SJCRH30 (cell line): ENCODE data around the gene FFAR1. TPM values are rescaled to one million over a fixed set of nuclear protein-coding genes. Genes with fewer than 3 reads are reported as not detected.

Experiments used
- DNase-seq, 2 experiments: peaks; one replicate each; pipeline ENCODE4 v3.0.0-alpha.2; 2015 to 2020
- H3K27ac ChIP-seq: fragments of 250-450 bp; sonication (Bioruptor Pico); 2 replicates; pipeline ENCODE4 v1.5.1; 2020; ENCODE audit warnings: mild to moderate bottlenecking, moderate library complexity
- H3K27me3 ChIP-seq: fragments of 250-450 bp; sonication (Bioruptor Pico); 2 replicates; pipeline ENCODE4 v1.5.1; 2020; ENCODE audit warnings: mild to moderate bottlenecking, moderate library complexity
- H3K36me3 ChIP-seq: fragments of 250-450 bp; sonication (Bioruptor Pico); 2 replicates; pipeline ENCODE4 v1.5.1; 2020; ENCODE audit warnings: mild to moderate bottlenecking, moderate library complexity
- H3K4me1 ChIP-seq: fragments of 250-450 bp; sonication (Bioruptor Pico); 2 replicates; pipeline ENCODE4 v1.5.1; 2020; ENCODE audit warnings: mild to moderate bottlenecking, moderate library complexity
- H3K4me3 ChIP-seq: fragments of 250-450 bp; sonication (Bioruptor Pico); 2 replicates; pipeline ENCODE4 v1.5.1; 2020; ENCODE audit warnings: mild to moderate bottlenecking, moderate library complexity
- H3K9me3 ChIP-seq: fragments of 250-450 bp; sonication (Bioruptor Pico); replicated peaks from 2 replicates; pipeline ENCODE4 v1.5.1; 2020; ENCODE audit warnings: mild to moderate bottlenecking, moderate library complexity
- total RNA-seq: library from RNA; depleted of rRNA; stranded (reverse); fragments of >200 nt; shearing (Covaris generic); gene quantifications from 2 replicates; pipeline ENCODE4 v1.2.3, GENCODE V29; 2014

FFAR1 gene
- total RNA-seq, 1 experiment from 2014 or later = not detected

DNA sequence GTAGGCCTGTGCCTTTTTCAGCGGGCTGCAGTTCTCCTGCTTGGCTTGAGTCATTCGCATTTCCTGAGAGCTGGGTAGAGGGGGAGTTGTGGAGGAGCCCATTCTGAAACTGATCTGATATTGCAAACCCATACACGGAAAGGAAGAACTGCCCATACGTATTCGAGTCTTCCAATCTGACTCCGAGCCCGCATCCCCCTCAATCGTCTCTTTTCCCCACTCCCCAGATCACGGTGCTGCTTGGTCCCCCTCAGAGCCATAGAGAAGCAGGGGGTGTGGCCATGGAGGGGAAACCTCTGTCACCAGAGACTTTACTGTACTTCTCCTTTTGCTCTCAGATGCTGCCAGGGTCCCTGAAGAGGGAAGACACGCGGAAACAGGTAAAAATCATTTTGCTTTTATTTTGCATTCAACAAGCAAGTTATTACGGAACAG, 18.8 kb upstream of the FFAR1 start, which contains the start of gene CD22:
Gene CD22, plus strand, starts transcription at position 337 of the 435 bp plus-strand sequence. CDS start 2,854 bp downstream, outside the sequence.
- H3K4me1 ChIP-seq = no peaks in the 10 kb centered on the region
- DNase-seq = no peak
- H3K27ac ChIP-seq = no peak within 1 kb of the TSS
- no peak within 1 kb of the TSS for H3K4me3 ChIP-seq
- no peaks in the 10 kb centered on the region for H3K36me3 ChIP-seq
- H3K27me3 ChIP-seq = peaks cover 4% of the 10 kb centered on the region; the same call in 1 of the 2 replicates
- no peaks in the 10 kb centered on the region for H3K9me3 ChIP-seq

DNA sequence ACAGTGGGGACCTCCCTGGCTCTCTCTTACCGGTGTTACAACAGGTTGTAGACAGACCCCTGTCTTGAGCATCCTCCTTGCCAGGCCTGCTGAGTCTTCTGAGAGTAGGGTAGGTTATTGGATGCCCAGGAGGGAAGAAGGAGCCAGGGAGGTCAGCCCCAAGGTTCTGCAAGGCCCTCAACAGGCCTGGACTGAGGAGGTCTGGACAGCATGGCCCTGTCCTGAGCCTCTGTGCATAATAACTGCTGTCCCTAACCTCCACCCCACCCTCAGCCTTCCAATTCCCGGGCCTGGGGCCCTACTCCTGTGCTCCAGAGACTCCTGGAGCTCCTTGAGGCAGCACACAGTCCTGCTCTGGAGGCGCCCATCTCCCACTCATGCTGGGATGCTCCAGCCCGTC, 18.4 kb upstream of the FFAR1 start:
- Histone ChIP-seq H3K9me3 (no peaks in the 10 kb centered on the region), H3K36me3 (no peaks in the 10 kb centered on the region), H3K4me1 (no peaks in the 10 kb centered on the region), H3K27me3 (peaks cover 4% of the 10 kb centered on the region; the same call in 1 of the 2 replicates), H3K27ac (no peak overlapping the region), H3K4me3 (no peak overlapping the region)
- no peak for DNase-seq

- DNase-seq = no peak
- H3K4me1 ChIP-seq = no peaks in the 10 kb centered on the region
- H3K4me3 ChIP-seq = no peak overlapping the region
- no peaks in the 10 kb centered on the region for H3K9me3 ChIP-seq
- H3K27ac ChIP-seq = no peak overlapping the region
- peaks cover 4% of the 10 kb centered on the region; the same call in 1 of the 2 replicates for H3K27me3 ChIP-seq
- H3K36me3 ChIP-seq = no peaks in the 10 kb centered on the region
Observed at GRCh38 chr19:35330475-35330874, 17.2 kb upstream of the FFAR1 start.

GRCh38 chr19:35331551-35332214, 16.0 kb upstream of the FFAR1 start:
- Histone ChIP-seq H3K4me3 (no peak overlapping the region), H3K27me3 (no peaks in the 10 kb centered on the region), H3K27ac (no peak overlapping the region), H3K9me3 (no peaks in the 10 kb centered on the region), H3K4me1 (no peaks in the 10 kb centered on the region), H3K36me3 (no peaks in the 10 kb centered on the region)
- DNase-seq = no peak

GRCh38 chr19:35332817-35333216, 14.9 kb upstream of the FFAR1 start:
- H3K36me3 ChIP-seq = no peaks in the 10 kb centered on the region
- DNase-seq = no peak
- H3K27me3 ChIP-seq = no peaks in the 10 kb centered on the region
- no peaks in the 10 kb centered on the region for H3K4me1 ChIP-seq
- H3K4me3 ChIP-seq = no peak overlapping the region
- no peak overlapping the region for H3K27ac ChIP-seq
- H3K9me3 ChIP-seq = no peaks in the 10 kb centered on the region

- Histone ChIP-seq H3K36me3 (no peaks in the 10 kb centered on the region), H3K4me1 (no peaks in the 10 kb centered on the region), H3K27ac (no peak overlapping the region), H3K9me3 (no peaks in the 10 kb centered on the region), H3K4me3 (no peak overlapping the region), H3K27me3 (no peaks in the 10 kb centered on the region)
- no peak for DNase-seq
Observed at GRCh38 chr19:35334144-35334753, 13.5 kb upstream of the FFAR1 start.

DNA sequence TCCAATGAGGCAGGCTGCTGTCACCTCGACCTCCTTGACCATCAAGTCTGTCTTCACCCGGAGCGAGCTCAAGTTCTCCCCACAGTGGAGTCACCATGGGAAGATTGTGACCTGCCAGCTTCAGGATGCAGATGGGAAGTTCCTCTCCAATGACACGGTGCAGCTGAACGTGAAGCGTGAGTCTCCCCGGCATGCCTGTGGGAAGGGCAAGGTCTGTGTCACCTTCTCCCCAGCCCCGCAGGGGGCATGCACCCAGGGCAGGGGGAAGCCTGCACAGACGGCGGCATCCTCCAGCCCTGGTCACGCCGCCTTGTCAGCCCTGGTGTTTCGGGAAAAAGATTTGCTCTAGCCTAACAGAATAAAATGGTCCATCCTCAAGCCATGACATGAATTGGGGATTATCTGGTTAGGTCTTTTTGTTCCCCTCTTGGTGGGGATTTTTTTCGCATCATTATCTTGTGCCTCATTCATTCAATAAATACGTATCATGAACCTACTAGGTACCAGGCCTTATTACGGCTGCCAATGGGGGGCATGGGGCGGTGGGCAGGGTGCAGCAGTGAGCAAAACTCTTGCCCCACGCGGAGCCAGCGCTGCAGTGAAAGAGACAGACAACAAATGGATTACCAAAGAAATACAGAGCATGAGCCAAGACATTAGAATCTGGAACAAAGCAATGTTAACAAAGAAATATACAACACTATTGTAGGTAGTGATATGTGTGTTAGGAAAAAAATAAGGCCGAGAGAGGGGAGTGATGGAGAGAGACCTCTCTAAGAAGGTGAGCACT, 11.3 kb upstream of the FFAR1 start:
- Histone ChIP-seq H3K36me3 (no peaks in the 10 kb centered on the region), H3K9me3 (no peaks in the 10 kb centered on the region), H3K4me3 (no peak overlapping the region), H3K27ac (no peak overlapping the region), H3K4me1 (no peaks in the 10 kb centered on the region), H3K27me3 (no peaks in the 10 kb centered on the region)
- DNase-seq = no peak

DNA sequence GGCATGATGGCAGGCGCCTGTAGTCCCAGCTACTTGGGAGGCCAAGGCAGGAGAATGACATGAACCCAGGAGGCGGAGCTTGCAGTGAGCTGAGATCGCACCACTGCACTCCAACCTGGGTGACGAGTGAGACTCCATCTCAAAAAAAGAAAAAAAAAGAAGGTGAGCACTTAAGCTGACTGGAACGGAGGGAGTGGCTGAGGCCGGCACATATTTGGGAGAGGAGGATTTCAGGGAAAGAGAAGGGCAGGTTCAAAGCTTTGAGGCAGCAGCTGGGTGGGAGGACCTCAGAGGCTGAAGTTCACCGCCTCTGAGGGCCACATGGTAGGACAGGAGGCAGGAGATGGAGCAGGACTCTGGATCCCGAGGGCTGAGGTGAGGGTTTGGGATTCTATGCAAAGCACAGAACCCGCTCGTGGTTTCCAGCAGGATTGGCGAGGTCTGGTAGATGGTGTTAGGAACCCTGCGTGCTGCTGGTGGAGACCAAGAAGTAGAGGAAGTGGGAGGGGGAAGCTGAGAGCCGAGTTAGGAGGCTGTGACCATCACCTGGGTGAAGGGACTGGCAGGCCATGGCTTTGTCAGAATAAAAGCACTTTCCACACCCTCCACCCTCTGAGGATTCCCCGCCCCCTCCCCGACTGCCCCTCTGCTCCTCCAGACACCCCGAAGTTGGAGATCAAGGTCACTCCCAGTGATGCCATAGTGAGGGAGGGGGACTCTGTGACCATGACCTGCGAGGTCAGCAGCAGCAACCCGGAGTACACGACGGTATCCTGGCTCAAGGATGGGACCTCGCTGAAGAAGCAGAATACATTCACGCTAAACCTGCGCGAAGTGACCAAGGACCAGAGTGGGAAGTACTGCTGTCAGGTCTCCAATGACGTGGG, 10.4 kb upstream of the FFAR1 start:
- no peaks in the 10 kb centered on the region for H3K4me1 ChIP-seq
- H3K27me3 ChIP-seq = no peaks in the 10 kb centered on the region
- H3K27ac ChIP-seq = no peak overlapping the region
- H3K4me3 ChIP-seq = no peak overlapping the region
- H3K36me3 ChIP-seq = no peaks in the 10 kb centered on the region
- no peak for DNase-seq
- no peaks in the 10 kb centered on the region for H3K9me3 ChIP-seq

DNA sequence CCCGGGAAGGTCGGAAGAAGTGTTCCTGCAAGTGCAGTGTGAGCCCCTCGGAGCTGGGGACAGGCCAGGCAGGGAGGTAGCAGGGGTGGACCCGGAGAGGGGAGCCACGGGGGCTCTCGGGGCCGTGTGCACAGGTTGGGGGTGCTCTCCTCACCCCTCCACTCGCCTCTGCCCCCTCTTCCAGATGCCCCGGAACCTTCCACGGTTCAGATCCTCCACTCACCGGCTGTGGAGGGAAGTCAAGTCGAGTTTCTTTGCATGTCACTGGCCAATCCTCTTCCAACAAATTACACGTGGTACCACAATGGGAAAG, 9.8 kb upstream of the FFAR1 start:
- DNase-seq = no peak
- Histone ChIP-seq H3K27ac (no peak overlapping the region), H3K9me3 (no peaks in the 10 kb centered on the region), H3K36me3 (no peaks in the 10 kb centered on the region), H3K27me3 (no peaks in the 10 kb centered on the region), H3K4me1 (no peaks in the 10 kb centered on the region), H3K4me3 (no peak overlapping the region)

GRCh38 chr19:35340431-35340830, 7.3 kb upstream of the FFAR1 start:
- Histone ChIP-seq H3K4me1 (no peaks in the 10 kb centered on the region), H3K4me3 (no peak overlapping the region), H3K9me3 (no peaks in the 10 kb centered on the region), H3K36me3 (no peaks in the 10 kb centered on the region), H3K27ac (no peak overlapping the region), H3K27me3 (no peaks in the 10 kb centered on the region)
- no peak for DNase-seq

DNA sequence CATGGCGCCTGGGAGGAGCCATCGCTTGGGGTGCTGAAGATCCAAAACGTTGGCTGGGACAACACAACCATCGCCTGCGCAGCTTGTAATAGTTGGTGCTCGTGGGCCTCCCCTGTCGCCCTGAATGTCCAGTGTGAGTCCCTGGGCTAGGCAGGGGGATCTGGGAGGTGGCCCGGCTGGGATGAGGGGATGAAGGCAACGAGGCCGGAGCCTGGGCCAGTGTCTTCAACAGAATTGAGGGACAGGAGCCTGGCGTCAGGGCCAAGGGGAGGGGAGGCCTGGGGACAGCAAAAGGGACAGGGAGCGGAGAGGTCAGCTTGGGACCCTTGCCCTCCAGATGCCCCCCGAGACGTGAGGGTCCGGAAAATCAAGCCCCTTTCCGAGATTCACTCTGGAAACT, 6.7 kb upstream of the FFAR1 start:
- Histone ChIP-seq H3K9me3 (no peaks in the 10 kb centered on the region), H3K36me3 (no peaks in the 10 kb centered on the region), H3K27ac (no peak overlapping the region), H3K27me3 (no peaks in the 10 kb centered on the region), H3K4me1 (no peaks in the 10 kb centered on the region), H3K4me3 (no peak overlapping the region)
- DNase-seq = no peak

DNA sequence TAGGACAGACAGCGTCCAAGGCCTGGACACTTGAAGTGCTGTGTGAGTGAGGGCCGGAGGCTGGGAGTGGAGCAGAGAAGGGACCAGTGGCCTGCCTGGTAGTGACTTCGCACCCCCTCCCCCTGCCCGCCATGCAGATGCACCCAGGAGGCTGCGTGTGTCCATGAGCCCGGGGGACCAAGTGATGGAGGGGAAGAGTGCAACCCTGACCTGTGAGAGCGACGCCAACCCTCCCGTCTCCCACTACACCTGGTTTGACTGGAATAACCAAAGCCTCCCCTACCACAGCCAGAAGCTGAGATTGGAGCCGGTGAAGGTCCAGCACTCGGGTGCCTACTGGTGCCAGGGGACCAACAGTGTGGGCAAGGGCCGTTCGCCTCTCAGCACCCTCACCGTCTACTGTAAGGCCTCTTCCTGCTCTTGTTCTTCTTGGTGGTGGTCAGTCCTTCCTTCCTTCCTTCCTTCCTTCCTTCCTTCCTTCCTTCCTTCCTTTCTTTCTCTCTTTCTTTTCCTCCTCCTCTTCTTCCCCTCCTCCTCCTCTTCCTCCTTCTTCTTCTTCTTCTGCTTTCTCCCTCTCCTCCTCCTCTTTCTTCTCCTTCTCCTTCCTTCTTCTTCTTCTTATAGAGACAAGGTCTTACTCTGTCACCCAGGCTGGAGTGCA, 6.0 kb upstream of the FFAR1 start:
- Histone ChIP-seq H3K27ac (no peak overlapping the region), H3K4me1 (no peaks in the 10 kb centered on the region), H3K9me3 (no peaks in the 10 kb centered on the region), H3K36me3 (no peaks in the 10 kb centered on the region), H3K4me3 (no peak overlapping the region), H3K27me3 (no peaks in the 10 kb centered on the region)
- no peak for DNase-seq

DNA sequence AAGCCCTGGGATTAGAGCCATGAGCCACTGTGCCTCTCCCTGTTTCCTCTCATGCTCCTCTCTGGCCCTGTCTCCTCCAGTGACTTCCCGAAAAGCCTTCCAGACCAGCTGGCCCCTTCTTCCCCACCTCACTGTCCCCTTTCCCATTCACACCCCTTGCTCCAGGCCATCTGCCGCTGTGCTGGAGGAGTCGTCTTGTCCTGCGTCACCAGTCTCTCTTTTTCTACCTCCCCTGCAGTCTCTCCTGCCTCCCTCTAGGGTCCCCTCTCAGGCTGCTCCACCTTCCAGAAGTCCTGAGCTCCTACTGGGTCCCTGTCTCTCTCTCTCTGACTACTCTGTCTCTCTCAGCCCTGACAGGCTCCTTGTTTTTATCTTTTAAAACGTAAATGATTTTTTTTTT, 5.3 kb upstream of the FFAR1 start:
- Histone ChIP-seq H3K4me1 (no peaks in the 10 kb centered on the region), H3K4me3 (no peak overlapping the region), H3K27me3 (no peaks in the 10 kb centered on the region), H3K9me3 (no peaks in the 10 kb centered on the region), H3K36me3 (no peaks in the 10 kb centered on the region), H3K27ac (no peak overlapping the region)
- peak in 1 of 2 experiments; percentile 41 for DNase-seq

- no peaks in the 10 kb centered on the region for H3K27me3 ChIP-seq
- no peaks in the 10 kb centered on the region for H3K9me3 ChIP-seq
- H3K27ac ChIP-seq = no peak overlapping the region
- H3K36me3 ChIP-seq = no peaks in the 10 kb centered on the region
- no peak overlapping the region for H3K4me3 ChIP-seq
- no peaks in the 10 kb centered on the region for H3K4me1 ChIP-seq
- no peak for DNase-seq
Observed at GRCh38 chr19:35344511-35345031, 3.1 kb upstream of the FFAR1 start.
